PC-9 (cell line): Measurements from ENCODE around the gene TUBGCP2.

Experiments used
- EZH2 ChIP-seq: fragments of 200-600 bp; sonication (generic); IDR thresholded peaks from 2 replicates; pipeline ENCODE4 v1.8.0; 2017; ENCODE audit warnings: antibody characterized with exemption, low read depth
- TF ChIP-seq, protein P1 (sequence below): fragments of 200-600 bp; sonication (generic); conservative IDR thresholded peaks from 2 replicates; pipeline ENCODE4 v1.6.1; 2017; ENCODE audit warnings: mixed run types, antibody characterized with exemption, mild to moderate bottlenecking, moderate library complexity

DNA sequence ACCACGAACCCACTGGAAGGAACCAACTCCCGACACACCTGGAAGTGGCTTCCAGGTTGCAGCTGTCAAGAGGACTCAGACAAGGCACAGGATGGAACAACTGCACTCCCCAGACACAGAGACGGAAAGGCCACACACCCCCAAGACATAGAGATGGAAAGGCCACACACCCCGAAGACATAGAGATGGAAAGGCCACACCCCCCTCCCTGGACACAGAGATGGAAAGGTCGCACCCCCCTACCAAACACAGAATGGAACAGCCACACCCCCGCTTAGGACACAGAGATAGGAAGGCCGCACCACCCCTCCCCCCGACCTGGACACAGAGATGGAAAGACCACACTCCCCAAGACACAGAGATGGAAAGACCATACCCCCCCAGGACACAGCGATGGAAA, 7.6 kb upstream of the TUBGCP2 start:
- TF ChIP-seq, protein P1, sequence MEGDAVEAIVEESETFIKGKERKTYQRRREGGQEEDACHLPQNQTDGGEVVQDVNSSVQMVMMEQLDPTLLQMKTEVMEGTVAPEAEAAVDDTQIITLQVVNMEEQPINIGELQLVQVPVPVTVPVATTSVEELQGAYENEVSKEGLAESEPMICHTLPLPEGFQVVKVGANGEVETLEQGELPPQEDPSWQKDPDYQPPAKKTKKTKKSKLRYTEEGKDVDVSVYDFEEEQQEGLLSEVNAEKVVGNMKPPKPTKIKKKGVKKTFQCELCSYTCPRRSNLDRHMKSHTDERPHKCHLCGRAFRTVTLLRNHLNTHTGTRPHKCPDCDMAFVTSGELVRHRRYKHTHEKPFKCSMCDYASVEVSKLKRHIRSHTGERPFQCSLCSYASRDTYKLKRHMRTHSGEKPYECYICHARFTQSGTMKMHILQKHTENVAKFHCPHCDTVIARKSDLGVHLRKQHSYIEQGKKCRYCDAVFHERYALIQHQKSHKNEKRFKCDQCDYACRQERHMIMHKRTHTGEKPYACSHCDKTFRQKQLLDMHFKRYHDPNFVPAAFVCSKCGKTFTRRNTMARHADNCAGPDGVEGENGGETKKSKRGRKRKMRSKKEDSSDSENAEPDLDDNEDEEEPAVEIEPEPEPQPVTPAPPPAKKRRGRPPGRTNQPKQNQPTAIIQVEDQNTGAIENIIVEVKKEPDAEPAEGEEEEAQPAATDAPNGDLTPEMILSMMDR = no peak
- TF ChIP-seq EZH2 = no peak
